OCI-LY7 (cell line): Measurements from ENCODE around the gene OTUD3. TPM values are rescaled to one million over a fixed set of nuclear protein-coding genes. Genes with fewer than 3 reads are reported as not detected.
"Not testable (repeated sequence)": the region's sequence is repeated elsewhere in the genome, so short reads cannot be mapped to it uniquely, and the experiment has no call there.

Experiments used
- BruUV-seq: library from RNA; stranded (reverse); fragments of 400-500 nt; replicated peaks from 2 replicates; lab custom pipeline; 2021; lab: Mats Ljungman, UMichigan
- CTCF ChIA-PET: fragments of 300-600 bp; sonication (Branson Sonifier 250); formaldehyde crosslinking; loops from one replicate; lab custom pipeline; 2022; ENCODE audit warnings: antibody characterized with exemption; ENCODE audit not compliant: unreplicated experiment; lab: Charles Lee
- POLR2A ChIA-PET: fragments of 300-600 bp; sonication (Branson Sonifier 250); formaldehyde crosslinking; loops from one replicate; lab custom pipeline; 2022; ENCODE audit warnings: antibody characterized with exemption; lab: Charles Lee
- DNase-seq: peaks from one replicate; pipeline ENCODE4 v3.0.0-alpha.2; 2015; ENCODE audit warnings: low spot score
- H2AFZ ChIP-seq: fragments of 200-600 bp; sonication (generic), shearing (Covaris generic); 2 replicates; pipeline ENCODE4 v1.6.1; 2014; ENCODE audit warnings: mild to moderate bottlenecking, antibody characterized with exemption, low read length, moderate library complexity
- H3K27ac ChIP-seq: fragments of 200-600 bp; sonication (generic); 2 replicates; pipeline ENCODE4 v1.5.1; 2014; ENCODE audit warnings: mixed run types, low read depth, mild to moderate bottlenecking, moderate library complexity, low read length, inconsistent platforms; ENCODE audit not compliant: poor library complexity, severe bottlenecking
- H3K36me3 ChIP-seq: fragments of 200-600 bp; sonication (generic); 2 replicates; pipeline ENCODE4 v1.6.1; 2014; ENCODE audit warnings: mild to moderate bottlenecking, antibody characterized with exemption, low read length, moderate library complexity, mixed read lengths; ENCODE audit not compliant: insufficient read depth
- H3K4me1 ChIP-seq: fragments of 200-600 bp; sonication (generic); 2 replicates; pipeline ENCODE4 v1.5.1; 2014; ENCODE audit warnings: mild to moderate bottlenecking, low read length; ENCODE audit not compliant: insufficient read depth, poor library complexity, severe bottlenecking
- H3K4me2 ChIP-seq: fragments of 200-600 bp; sonication (generic); 2 replicates; pipeline ENCODE4 v1.6.1; 2014; ENCODE audit warnings: mild to moderate bottlenecking, low read length
- H3K4me3 ChIP-seq: fragments of 200-600 bp; sonication (generic); 2 replicates; pipeline ENCODE4 v1.5.1; 2014; ENCODE audit warnings: mild to moderate bottlenecking, low read depth, low read length; ENCODE audit not compliant: poor library complexity, severe bottlenecking
- H3K79me2 ChIP-seq: fragments of 200-600 bp; sonication (generic); 2 replicates; pipeline ENCODE4 v1.6.1; 2016; ENCODE audit warnings: low read depth, mild to moderate bottlenecking, low read length, moderate library complexity, mixed read lengths; ENCODE audit not compliant: insufficient read depth
- H3K9me2 ChIP-seq: fragments of 200-600 bp; sonication (generic); 2 replicates; pipeline ENCODE4 v1.6.1; 2016; ENCODE audit warnings: mild to moderate bottlenecking, low read length, mixed read lengths; ENCODE audit not compliant: insufficient read depth
- H3K9me3 ChIP-seq: fragments of 200-600 bp; sonication (generic); 2 replicates; pipeline ENCODE4 v1.6.1; 2014; ENCODE audit warnings: mild to moderate bottlenecking, mixed run types, low read length, mixed read lengths
- H4K20me1 ChIP-seq: fragments of 200-600 bp; sonication (generic); 2 replicates; pipeline ENCODE4 v1.6.1; 2014; ENCODE audit warnings: mild to moderate bottlenecking, antibody characterized with exemption, low read length, moderate library complexity, mixed read lengths; ENCODE audit not compliant: insufficient read depth
- CTCF ChIP-seq: fragments of 200-600 bp; sonication (generic); conservative IDR thresholded peaks from 2 replicates; pipeline ENCODE4 v1.5.1; 2014; ENCODE audit warnings: mild to moderate bottlenecking, antibody characterized with exemption, low read length, moderate library complexity, mixed read lengths
- EZH2phosphoT487 ChIP-seq: fragments of 200-600 bp; sonication (generic); IDR thresholded peaks from 2 replicates; pipeline ENCODE4 v1.6.1; 2018; ENCODE audit warnings: low read depth, borderline replicate concordance, mild to moderate bottlenecking, mixed run types, antibody characterized with exemption, low read length, moderate library complexity, mixed read lengths
- intact Hi-C: fragments of 100-400 bp; cut with micrococcal nuclease; formaldehyde crosslinking; loops from one replicate; pipeline ENCODE4 v1.10.0; 2022; ENCODE audit not compliant: unreplicated experiment
- total RNA-seq, 2 experiments: library from RNA; depleted of rRNA in 1 of 2; stranded (reverse); fragments of >200 nt in 1 of 2; shearing (Covaris generic) in 1 of 2; gene quantifications; 2 replicates each; pipeline ENCODE4 v1.2.3, GENCODE V29; 2014 to 2022

The OTUD3 gene
- total RNA-seq, 2 experiments from 2014 or later, result 7.3 to 14.7 TPM

DNA sequence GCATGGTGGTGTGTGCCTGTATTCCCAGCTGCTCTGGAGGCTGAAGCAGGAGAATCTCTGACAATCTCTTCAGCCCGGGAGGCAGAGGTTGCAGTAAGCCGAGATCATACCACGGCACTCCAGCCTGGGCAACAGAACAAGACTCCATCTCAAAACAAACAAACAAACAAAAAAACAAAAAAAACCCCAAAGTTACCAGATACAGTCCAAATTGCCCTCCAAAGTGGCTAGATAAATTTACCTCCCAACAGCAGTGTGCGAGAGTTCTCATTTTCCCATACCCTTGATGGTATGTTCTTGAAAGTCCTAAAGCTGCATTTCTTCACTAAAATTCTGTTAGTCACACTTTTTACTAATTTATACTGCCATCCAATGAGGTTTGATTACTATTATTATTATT, 3.0 kb upstream of the OTUD3 start:
- no peak for DNase-seq
- no peaks in the 10 kb centered on the region for H3K9me3 ChIP-seq
- no peak for TF ChIP-seq EZH2phosphoT487
- no peak for TF ChIP-seq CTCF
- intact Hi-C loops, result no loop called here
- POLR2A ChIA-PET, result interaction anchor here (0.6 kb wide), 1 partner anchor 70 kb away, joined by 3 read pairs; no protein-coding TSS in a partner anchor
- no TSS peak for BruUV-seq
- H3K79me2 ChIP-seq, result peaks cover 16% of the 10 kb centered on the region; the same call in 1 of the 2 replicates
- no peak overlapping the region for H3K4me3 ChIP-seq
- H3K27ac ChIP-seq, result no peak overlapping the region
- 0 out of 2 replicates have a peak, but pooled peaks cover 9% of the 10 kb centered on the region for H4K20me1 ChIP-seq
- no peak overlapping the region for H2AFZ ChIP-seq
- no peaks in the 10 kb centered on the region for H3K9me2 ChIP-seq
- peaks cover 2% of the 10 kb centered on the region; the same call in 1 of the 2 replicates for H3K36me3 ChIP-seq
- CTCF ChIA-PET, result no interaction called here
- H3K4me2 ChIP-seq, result no peak overlapping the region
- H3K4me1 ChIP-seq, result peaks cover 18% of the 10 kb centered on the region

GRCh38 chr1:19879661-19880060, 2.5 kb upstream of the OTUD3 start:
- TF ChIP-seq EZH2phosphoT487, result no peak
- no peak for DNase-seq
- Histone ChIP-seq H3K4me1 (peaks cover 19% of the 10 kb centered on the region), H2AFZ (no peak overlapping the region), H3K4me2 (no peak overlapping the region), H3K9me3 (no peaks in the 10 kb centered on the region), H3K9me2 (no peaks in the 10 kb centered on the region), H4K20me1 (0 out of 2 replicates have a peak, but pooled peaks cover 10% of the 10 kb centered on the region), H3K79me2 (peaks cover 20% of the 10 kb centered on the region; the same call in 1 of the 2 replicates), H3K27ac (no peak overlapping the region), H3K4me3 (no peak overlapping the region), H3K36me3 (peaks cover 5% of the 10 kb centered on the region; the same call in 1 of the 2 replicates)
- POLR2A ChIA-PET, result interaction anchor here (0.6 kb wide), 1 partner anchor 70 kb away, joined by 3 read pairs; no protein-coding TSS in a partner anchor
- BruUV-seq, result no TSS peak
- intact Hi-C loops, result no loop called here
- CTCF ChIA-PET, result no interaction called here

- H3K4me2 ChIP-seq, H3K4me3 ChIP-seq, H3K9me2 ChIP-seq, H3K27ac ChIP-seq, intact Hi-C loops, CTCF ChIA-PET, H3K9me3 ChIP-seq, H2AFZ ChIP-seq, DNase-seq, BruUV-seq: not testable (repeated sequence)
- POLR2A ChIA-PET, result interaction anchor here (0.7 kb wide), 1 partner anchor 1635 kb away, joined by 3 read pairs; no protein-coding TSS in a partner anchor
- Histone ChIP-seq H3K79me2 (peaks cover 29% of the 10 kb centered on the region; the same call in 1 of the 2 replicates), H4K20me1 (0 out of 2 replicates have a peak, but pooled peaks cover 10% of the 10 kb centered on the region), H3K4me1 (peaks cover 19% of the 10 kb centered on the region), H3K36me3 (peaks cover 10% of the 10 kb centered on the region)
These were observed 1.4 kb upstream of the OTUD3 start for GRCh38 chr1:19880841-19881240.
